Uterus (tissue), 2 donors: ENCODE results near the gene FSIP1.

ENCODE experiments used
- CTCF ChIP-seq, 4 experiments: fragments of 200-600 bp in 2 of 4; fragments of 450-650 bp in 2 of 4; sonication (generic) in 2 of 4; IDR thresholded peaks; one replicate each; pipeline ENCODE4 v1.5.1; 2016 to 2019; ENCODE audit warnings: antibody characterized with exemption in 4 of 4, mild to moderate bottlenecking in 2 of 4, moderate library complexity in 1 of 4
- POLR2A ChIP-seq, 2 donors: fragments of 450-650 bp; IDR thresholded peaks; one replicate each; pipeline ENCODE4 v1.6.1; 2016; ENCODE audit warnings: antibody characterized with exemption in 2 of 2, mild to moderate bottlenecking in 1 of 2, moderate library complexity in 1 of 2

- TF ChIP-seq CTCF (IDR thresholded peaks at IDR 0.05), result peak; percentile 61 to 84 (median 76)
- no peak for TF ChIP-seq POLR2A (IDR thresholded peaks at IDR 0.05)
Measured at GRCh38 chr15:39756806-39757522, 25.7 kb downstream of the FSIP1 start.
